HEK293 (cell line): Measurements from ENCODE around the gene KIF25.

Source experiments
- CTCF ChIA-PET: fragments of 350-600 bp; formaldehyde crosslinking; extraction: SDS; loops from one replicate; lab custom pipeline; 2021; ENCODE audit warnings: antibody characterized with exemption; lab: Yijun Ruan, JAX
- POLR2A ChIA-PET: fragments of 300-600 bp; formaldehyde crosslinking; extraction: SDS; loops from one replicate; lab custom pipeline; 2020; ENCODE audit warnings: antibody characterized with exemption, inconsistent platforms; lab: Yijun Ruan, JAX
- H3K27ac ChIP-seq: fragments of 200-500 bp; sonication (Bioruptor generic); 2 replicates; pipeline ENCODE4 v1.5.1; 2014; ENCODE audit warnings: low read depth, low read length, control low read depth, inconsistent platforms; ENCODE audit errors: extremely low read depth
- H3K36me3 ChIP-seq, 2 experiments: fragments of 200-500 bp in 1 of 2; sonication (Bioruptor generic) in 1 of 2; 1 replicate in 1 of 2; 2 replicates in 1 of 2; pipeline ENCODE4 v1.5.1; 2014 to 2017; ENCODE audit warnings: inconsistent platforms in 2 of 2, low read length in 2 of 2; ENCODE audit not compliant: control insufficient read depth in 2 of 2, insufficient read depth in 1 of 2
- H3K4me1 ChIP-seq: fragments of 200-500 bp; sonication (Bioruptor generic); 2 replicates; pipeline ENCODE4 v1.5.1; 2014; ENCODE audit warnings: mild to moderate bottlenecking, low read length, inconsistent platforms; ENCODE audit not compliant: control insufficient read depth, insufficient read depth
- H3K4me3 ChIP-seq: 2 replicates; pipeline ENCODE4 v1.5.1; 2011; ENCODE audit warnings: low read depth, mild to moderate bottlenecking, control low read depth, low read length, moderate library complexity
- H3K9me3 ChIP-seq: fragments of 200-500 bp; sonication (Bioruptor generic); 2 replicates; pipeline ENCODE4 v1.5.1; 2014; ENCODE audit warnings: low read depth, low read length, inconsistent platforms; ENCODE audit not compliant: control insufficient read depth, insufficient read depth
- BCL6B ChIP-seq: fragments of 450-650 bp; formaldehyde crosslinking; IDR thresholded peaks from 2 replicates; pipeline ENCODE4 v1.5.1; 2017; ENCODE audit warnings: missing biosample characterization, missing genetic modification characterization
- HOXA7 ChIP-seq: sonication (generic); formaldehyde crosslinking; IDR thresholded peaks from 2 replicates; pipeline ENCODE4 v1.8.1; 2022; ENCODE audit warnings: missing genetic modification reagents, borderline replicate concordance
- OVOL3 ChIP-seq: fragments of 450-650 bp; formaldehyde crosslinking; IDR thresholded peaks from 2 replicates; pipeline ENCODE4 v1.5.1; 2016; ENCODE audit warnings: missing biosample characterization, missing genetic modification characterization
- RBAK ChIP-seq: fragments of 450-650 bp; formaldehyde crosslinking; IDR thresholded peaks from 2 replicates; pipeline ENCODE4 v1.5.1; 2016; ENCODE audit warnings: missing biosample characterization, missing genetic modification characterization
- SETDB1 ChIP-seq: IDR thresholded peaks from one replicate; pipeline ENCODE4 v1.6.1; 2017; ENCODE audit warnings: mild to moderate bottlenecking, low read length, moderate library complexity, mixed read lengths; ENCODE audit not compliant: insufficient read length
- SP2 ChIP-seq: fragments of 450-650 bp; formaldehyde crosslinking; IDR thresholded peaks from 2 replicates; pipeline ENCODE4 v1.5.1; 2016; ENCODE audit warnings: missing biosample characterization, missing genetic modification characterization
- TRIM28 ChIP-seq: IDR thresholded peaks from 2 replicates; pipeline ENCODE4 v1.6.1; 2011; ENCODE audit warnings: low read length, control low read depth, borderline replicate concordance
- TSHZ1 ChIP-seq: fragments of 450-650 bp; formaldehyde crosslinking; IDR thresholded peaks from 2 replicates; pipeline ENCODE4 v1.5.1; 2016; ENCODE audit warnings: missing biosample characterization, missing genetic modification characterization, borderline replicate concordance
- YY2 ChIP-seq: fragments of 450-650 bp; formaldehyde crosslinking; IDR thresholded peaks from 2 replicates; pipeline ENCODE4 v1.5.1; 2016; ENCODE audit warnings: missing biosample characterization, missing genetic modification characterization
- ZBTB7A ChIP-seq: fragments of 450-650 bp; formaldehyde crosslinking; IDR thresholded peaks from 2 replicates; pipeline ENCODE4 v1.5.1; 2016; ENCODE audit warnings: low read depth, missing biosample characterization, missing genetic modification characterization
- ZNF10 ChIP-seq: fragments of 450-650 bp; formaldehyde crosslinking; IDR thresholded peaks from 2 replicates; pipeline ENCODE4 v1.5.1; 2017; ENCODE audit warnings: missing biosample characterization, missing genetic modification characterization
- ZNF19 ChIP-seq: fragments of 450-650 bp; formaldehyde crosslinking; IDR thresholded peaks from 2 replicates; pipeline ENCODE4; 2016; ENCODE audit warnings: missing biosample characterization, missing genetic modification characterization, low read depth
- ZNF24 ChIP-seq: fragments of 450-650 bp; formaldehyde crosslinking; IDR thresholded peaks from 2 replicates; pipeline ENCODE4 v1.5.1; 2016; ENCODE audit warnings: missing biosample characterization, missing genetic modification characterization
- ZNF623 ChIP-seq: fragments of 450-650 bp; formaldehyde crosslinking; IDR thresholded peaks from 2 replicates; pipeline ENCODE4 v1.5.1; 2016; ENCODE audit warnings: missing biosample characterization, missing genetic modification characterization
- ZNF701 ChIP-seq: fragments of 450-650 bp; formaldehyde crosslinking; IDR thresholded peaks from 2 replicates; pipeline ENCODE4 v1.5.1; 2016; ENCODE audit warnings: missing biosample characterization, missing genetic modification characterization
- ZNF837 ChIP-seq: fragments of 450-650 bp; formaldehyde crosslinking; IDR thresholded peaks from 2 replicates; pipeline ENCODE4 v1.5.1; 2016; ENCODE audit warnings: missing biosample characterization, missing genetic modification characterization
- ZSCAN23 ChIP-seq: fragments of 450-650 bp; formaldehyde crosslinking; IDR thresholded peaks from 2 replicates; pipeline ENCODE4 v1.5.1; 2016; ENCODE audit warnings: missing biosample characterization, missing genetic modification characterization

The KIF25 gene

GRCh38 chr6:168009331-168009730, 11.9 kb downstream of the KIF25 start:
- no peak overlapping the region for H3K4me3 ChIP-seq
- H3K9me3 ChIP-seq, result no peaks in the 10 kb centered on the region
- POLR2A ChIA-PET, result no interaction called here
- CTCF ChIA-PET, result interaction anchor here (0.5 to 0.6 kb wide), 2 partner anchors 722 to 1688 kb away, joined by 3 to 5 read pairs; no protein-coding TSS in a partner anchor
- H3K36me3 ChIP-seq, result no peaks in the 10 kb centered on the region
- no peak overlapping the region for H3K27ac ChIP-seq
- peaks cover 3% of the 10 kb centered on the region; the same call in 1 of the 2 replicates for H3K4me1 ChIP-seq
- no peak for TF ChIP-seq RBAK (tag by site-specific recombination)
- no peak for TF ChIP-seq YY2
- TF ChIP-seq TSHZ1, result no peak
- TF ChIP-seq ZNF24 (tag by site-specific recombination), result no peak
- no peak for TF ChIP-seq ZNF10 (tag by site-specific recombination)
- no peak for TF ChIP-seq SP2
- TF ChIP-seq ZNF623 (tag by site-specific recombination), result no peak
- no peak for TF ChIP-seq OVOL3 (tag by site-specific recombination)
- no peak for TF ChIP-seq HOXA7 (CRISPR knock-in tag)
- no peak for TF ChIP-seq ZNF837
- TF ChIP-seq BCL6B (tag by site-specific recombination), result no peak
- no peak for TF ChIP-seq ZSCAN23 (tag by site-specific recombination)
- TF ChIP-seq ZBTB7A (tag by site-specific recombination), result no peak
- no peak for TF ChIP-seq ZNF701 (tag by site-specific recombination)

GRCh38 chr6:168011291-168011690, 13.8 kb downstream of the KIF25 start:
- TF ChIP-seq BCL6B (tag by site-specific recombination) (no peak), ZNF19 (tag by site-specific recombination) (no peak), TRIM28 (0 out of 2 replicates have a peak, but pooled peaks have one; percentile 9), SETDB1 (peak; percentile 89)
- TF ChIP-seq, all 188 proteins: peak for 2
- Histone ChIP-seq H3K4me3 (no peak overlapping the region), H3K4me1 (peaks cover 3% of the 10 kb centered on the region; the same call in 1 of the 2 replicates), H3K36me3 (no peaks in the 10 kb centered on the region), H3K27ac (no peak overlapping the region), H3K9me3 (no peaks in the 10 kb centered on the region)
- ChIA-PET CTCF (interaction anchor here (0.6 kb wide), 1 partner anchor 23 kb away, joined by 3 read pairs; no protein-coding TSS in a partner anchor), POLR2A (no interaction called here)
